Mesenchymal stem cell (in vitro differentiated cells and primary cell): Measurements from ENCODE around the gene SYCP1. TPM values are rescaled to one million over a fixed set of nuclear protein-coding genes. Genes with fewer than 3 reads are reported as not detected.

Experiments used
- DNase-seq: peaks from one replicate; pipeline ENCODE4 v3.0.0-alpha.2; 2013
- H2AFZ ChIP-seq: one replicate; pipeline ENCODE4 v1.6.1; 2013; ENCODE audit warnings: low read depth, mild to moderate bottlenecking, control low read depth, inconsistent platforms, low read length, moderate library complexity
- H2AK5ac ChIP-seq: 2 replicates; pipeline ENCODE4 v1.6.1; 2013; ENCODE audit warnings: low read length, moderate library complexity, mild to moderate bottlenecking, inconsistent platforms; ENCODE audit not compliant: severe bottlenecking
- H2BK120ac ChIP-seq: one replicate; pipeline ENCODE4 v1.6.1; 2013; ENCODE audit warnings: low read depth, mild to moderate bottlenecking, inconsistent platforms, low read length, moderate library complexity
- H2BK12ac ChIP-seq, 2 experiments: one replicate each; pipeline ENCODE4 v1.6.1; 2013; ENCODE audit warnings: inconsistent platforms in 2 of 2, low read length in 2 of 2, mild to moderate bottlenecking in 2 of 2, moderate library complexity in 2 of 2, control low read depth in 1 of 2
- H2BK15ac ChIP-seq: one replicate; pipeline ENCODE4 v1.6.1; 2013; ENCODE audit warnings: mild to moderate bottlenecking, low read depth, inconsistent platforms; ENCODE audit not compliant: poor library complexity, severe bottlenecking
- H2BK5ac ChIP-seq: 2 replicates; pipeline ENCODE4 v1.6.1; 2013; ENCODE audit warnings: low read depth, mild to moderate bottlenecking, low read length, control low read depth, inconsistent platforms; ENCODE audit not compliant: poor library complexity, severe bottlenecking
- H3K14ac ChIP-seq, 2 experiments: one replicate each; pipeline ENCODE4 v1.6.1; 2013; ENCODE audit warnings: inconsistent platforms in 2 of 2, low read length in 2 of 2, control low read depth in 1 of 2, mild to moderate bottlenecking in 1 of 2, moderate library complexity in 1 of 2
- H3K18ac ChIP-seq, 2 experiments: one replicate each; pipeline ENCODE4 v1.6.1; 2013; ENCODE audit warnings: inconsistent platforms in 2 of 2, low read length in 2 of 2, control low read depth in 1 of 2, low read depth in 1 of 2, mild to moderate bottlenecking in 1 of 2
- H3K23ac ChIP-seq, 2 experiments: one replicate each; pipeline ENCODE4 v1.6.1; 2013; ENCODE audit warnings: inconsistent platforms in 2 of 2, low read length in 2 of 2, mild to moderate bottlenecking in 2 of 2, moderate library complexity in 2 of 2, control low read depth in 1 of 2
- H3K27ac ChIP-seq: 2 replicates; pipeline ENCODE4 v1.5.1; 2013; ENCODE audit warnings: mild to moderate bottlenecking, moderate library complexity, low read length, control low read depth, inconsistent platforms; ENCODE audit not compliant: poor library complexity, severe bottlenecking
- H3K27me3 ChIP-seq, 2 experiments: 2 replicates each; pipeline versions ENCODE4 v1.6.1 to v1.7.0; 2013; ENCODE audit warnings: low read length in 2 of 2, mild to moderate bottlenecking in 2 of 2, moderate library complexity in 2 of 2, control low read depth in 1 of 2, inconsistent platforms in 1 of 2; ENCODE audit not compliant: control insufficient read depth in 1 of 2, insufficient read depth in 1 of 2
- H3K36me3 ChIP-seq, 2 experiments: 2 replicates each; pipeline versions ENCODE4 v1.6.1 to v1.7.0; 2013; ENCODE audit warnings: low read length in 2 of 2, control low read depth in 1 of 2, inconsistent platforms in 1 of 2, low read depth in 1 of 2, mild to moderate bottlenecking in 1 of 2; ENCODE audit not compliant: insufficient read depth in 2 of 2, control insufficient read depth in 1 of 2
- H3K4ac ChIP-seq, 2 experiments: one replicate each; pipeline ENCODE4 v1.6.1; 2013; ENCODE audit warnings: inconsistent platforms in 2 of 2, low read length in 2 of 2, mild to moderate bottlenecking in 2 of 2, moderate library complexity in 2 of 2, control low read depth in 1 of 2, low read depth in 1 of 2
- H3K4me1 ChIP-seq: 2 replicates; pipeline ENCODE4 v1.6.1; 2013; ENCODE audit warnings: low read depth, low read length, control low read depth; ENCODE audit not compliant: control insufficient read depth, insufficient read depth
- H3K4me2 ChIP-seq: 2 replicates; pipeline ENCODE4 v1.6.1; 2013; ENCODE audit warnings: low read length, mild to moderate bottlenecking, inconsistent platforms; ENCODE audit not compliant: poor library complexity, severe bottlenecking
- H3K4me3 ChIP-seq, 2 experiments: 2 replicates each; pipeline versions ENCODE4 v1.5.1 to v1.7.0; 2013; ENCODE audit warnings: low read length in 2 of 2, mild to moderate bottlenecking in 2 of 2, control low read depth in 1 of 2, low read depth in 1 of 2; ENCODE audit not compliant: insufficient read depth in 1 of 2
- H3K79me1 ChIP-seq: replicated peaks from 2 replicates; pipeline ENCODE4 v1.6.1; 2013; ENCODE audit warnings: mild to moderate bottlenecking, control low read depth, low read length, inconsistent platforms; ENCODE audit not compliant: poor library complexity, severe bottlenecking
- H3K9ac ChIP-seq: 2 replicates; pipeline ENCODE4 v1.7.0; 2013; ENCODE audit warnings: mild to moderate bottlenecking, low read length, moderate library complexity
- H3K9me3 ChIP-seq: 2 replicates; pipeline ENCODE4 v1.7.0; 2013; ENCODE audit warnings: mild to moderate bottlenecking, low read length; ENCODE audit not compliant: control insufficient read depth
- H4K8ac ChIP-seq: one replicate; pipeline ENCODE4 v1.6.1; 2013; ENCODE audit warnings: inconsistent platforms, mild to moderate bottlenecking, low read length, moderate library complexity
- H4K91ac ChIP-seq: one replicate; pipeline ENCODE4 v1.6.1; 2013; ENCODE audit warnings: mild to moderate bottlenecking, low read length, inconsistent platforms
- whole genome bisulfite sequencing: methylation state at CpG from one replicate; pipeline ENCODE4 v1.1.7; 2013; ENCODE audit warnings: mixed read lengths; 5-methylcytosine and 5-hydroxymethylcytosine counted together
- polyA plus RNA-seq, 2 experiments: library from polyadenylated mRNA; stranded (reverse); fragments of 200-250 nt; gene quantifications; one replicate each; pipeline ENCODE4 v1.2.3, GENCODE V29; 2013

The SYCP1 gene, protein sequence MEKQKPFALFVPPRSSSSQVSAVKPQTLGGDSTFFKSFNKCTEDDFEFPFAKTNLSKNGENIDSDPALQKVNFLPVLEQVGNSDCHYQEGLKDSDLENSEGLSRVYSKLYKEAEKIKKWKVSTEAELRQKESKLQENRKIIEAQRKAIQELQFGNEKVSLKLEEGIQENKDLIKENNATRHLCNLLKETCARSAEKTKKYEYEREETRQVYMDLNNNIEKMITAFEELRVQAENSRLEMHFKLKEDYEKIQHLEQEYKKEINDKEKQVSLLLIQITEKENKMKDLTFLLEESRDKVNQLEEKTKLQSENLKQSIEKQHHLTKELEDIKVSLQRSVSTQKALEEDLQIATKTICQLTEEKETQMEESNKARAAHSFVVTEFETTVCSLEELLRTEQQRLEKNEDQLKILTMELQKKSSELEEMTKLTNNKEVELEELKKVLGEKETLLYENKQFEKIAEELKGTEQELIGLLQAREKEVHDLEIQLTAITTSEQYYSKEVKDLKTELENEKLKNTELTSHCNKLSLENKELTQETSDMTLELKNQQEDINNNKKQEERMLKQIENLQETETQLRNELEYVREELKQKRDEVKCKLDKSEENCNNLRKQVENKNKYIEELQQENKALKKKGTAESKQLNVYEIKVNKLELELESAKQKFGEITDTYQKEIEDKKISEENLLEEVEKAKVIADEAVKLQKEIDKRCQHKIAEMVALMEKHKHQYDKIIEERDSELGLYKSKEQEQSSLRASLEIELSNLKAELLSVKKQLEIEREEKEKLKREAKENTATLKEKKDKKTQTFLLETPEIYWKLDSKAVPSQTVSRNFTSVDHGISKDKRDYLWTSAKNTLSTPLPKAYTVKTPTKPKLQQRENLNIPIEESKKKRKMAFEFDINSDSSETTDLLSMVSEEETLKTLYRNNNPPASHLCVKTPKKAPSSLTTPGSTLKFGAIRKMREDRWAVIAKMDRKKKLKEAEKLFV
- polyA plus RNA-seq (2013, experiment 1 of 2), result 0.01 TPM
- polyA plus RNA-seq (2013, experiment 2 of 2), result not detected

DNA sequence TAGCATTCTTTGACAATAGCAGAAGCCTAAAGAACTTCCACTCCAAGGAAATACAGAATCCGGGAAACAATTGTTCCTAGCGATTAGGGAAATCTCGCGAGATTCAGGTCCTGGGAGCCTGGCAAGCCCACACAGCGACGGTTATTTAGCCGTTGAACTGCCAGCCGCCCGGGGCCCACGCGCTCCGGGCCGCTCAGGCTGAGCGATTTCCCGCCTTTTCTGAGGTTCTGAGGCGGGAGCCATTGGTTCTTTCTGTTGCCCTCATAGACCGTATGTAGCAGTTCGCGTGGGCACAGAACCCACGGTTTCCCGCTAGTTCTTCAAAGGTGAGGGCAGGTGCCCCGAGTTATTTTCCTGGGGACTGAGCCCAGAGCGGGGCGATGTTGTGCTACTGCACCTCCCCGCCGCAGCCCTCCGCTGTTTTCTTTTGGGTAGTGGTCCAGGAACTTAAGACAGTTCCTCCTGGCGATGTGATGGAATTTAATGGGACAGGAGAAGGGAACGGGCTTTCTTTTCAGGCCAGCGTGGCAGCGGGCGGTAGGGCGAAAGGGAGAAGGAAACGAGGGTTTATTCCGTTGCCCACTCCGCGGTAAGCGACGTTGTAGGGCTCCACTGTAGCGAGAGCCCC is at the start of gene SYCP1:
TSS of gene SYCP1 (plus strand) at position 171 of the 628 bp plus-strand sequence. CDS start 602 bp downstream, outside the sequence.
- no peak within 1 kb of the TSS for H2BK5ac ChIP-seq
- no peak within 1 kb of the TSS for H3K18ac ChIP-seq
- no peaks in the 10 kb centered on the region for H3K36me3 ChIP-seq
- DNase-seq, result no peak
- H3K9ac ChIP-seq, result no peak within 1 kb of the TSS
- no peak within 1 kb of the TSS for H4K91ac ChIP-seq
- no peak within 1 kb of the TSS for H3K27ac ChIP-seq
- H2AFZ ChIP-seq, result no peak within 1 kb of the TSS
- no peak within 1 kb of the TSS for H2AK5ac ChIP-seq
- WGBS, result 95% methylated on average over 37 of the region's 40 CpGs
- no peak within 1 kb of the TSS for H2BK12ac ChIP-seq
- H4K8ac ChIP-seq, result no peak within 1 kb of the TSS
- no peak within 1 kb of the TSS for H3K4me2 ChIP-seq
- no peaks in the 10 kb centered on the region for H3K4me1 ChIP-seq
- H3K27me3 ChIP-seq, result peaks cover 0 to 28% of the 10 kb centered on the region in 2 experiments
- H2BK120ac ChIP-seq, result no peak within 1 kb of the TSS
- H3K9me3 ChIP-seq, result no peaks in the 10 kb centered on the region
- no peaks in the 10 kb centered on the region for H3K79me1 ChIP-seq
- no peak within 1 kb of the TSS for H3K14ac ChIP-seq
- H3K4me3 ChIP-seq, result peak within 1 kb of the TSS in 1 of 2 experiments; percentile 68
- no peak within 1 kb of the TSS for H3K4ac ChIP-seq
- H2BK15ac ChIP-seq, result no peak within 1 kb of the TSS
- peak within 1 kb of the TSS in 1 of 2 experiments; percentile 42 for H3K23ac ChIP-seq

DNA sequence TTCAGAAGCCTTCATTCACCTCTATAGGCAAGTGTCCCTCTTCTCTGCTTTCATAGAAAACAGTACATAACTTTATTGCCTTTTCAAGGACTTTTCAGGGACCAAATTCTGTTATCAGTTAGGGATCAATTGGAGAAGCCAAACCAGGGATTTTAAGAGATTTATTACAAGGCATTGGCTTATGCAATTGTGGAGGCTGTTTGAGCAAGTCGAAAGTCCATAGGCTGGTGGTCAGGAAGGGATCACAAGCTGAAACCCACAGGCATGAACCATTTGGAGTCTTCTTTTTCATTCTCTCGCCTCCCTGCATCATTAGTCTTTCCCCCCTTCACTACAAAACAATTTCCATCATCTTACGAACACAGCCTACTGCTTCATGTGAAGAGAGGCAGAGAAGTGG is 34.8 kb upstream of the SYCP1 start:
- no peaks in the 10 kb centered on the region for H3K4me1 ChIP-seq
- H4K8ac ChIP-seq, result no peak overlapping the region
- H2BK15ac ChIP-seq, result no peak overlapping the region
- H3K27ac ChIP-seq, result no peak overlapping the region
- H3K14ac ChIP-seq, result no peak overlapping the region
- H2BK120ac ChIP-seq, result no peak overlapping the region
- H2AFZ ChIP-seq, result no peak overlapping the region
- no peak overlapping the region for H2AK5ac ChIP-seq
- H4K91ac ChIP-seq, result no peak overlapping the region
- 56% methylated on average over 1 of the region's 3 CpGs for WGBS
- H3K79me1 ChIP-seq, result no peaks in the 10 kb centered on the region
- H3K9ac ChIP-seq, result no peak overlapping the region
- no peak overlapping the region for H2BK5ac ChIP-seq
- H3K36me3 ChIP-seq, result no peaks in the 10 kb centered on the region
- H3K27me3 ChIP-seq, result no peaks in the 10 kb centered on the region
- no peak overlapping the region for H2BK12ac ChIP-seq
- H3K4ac ChIP-seq, result no peak overlapping the region
- no peak overlapping the region for H3K18ac ChIP-seq
- no peak for DNase-seq
- no peak overlapping the region for H3K23ac ChIP-seq
- peaks cover 19% of the 10 kb centered on the region for H3K9me3 ChIP-seq
- H3K4me2 ChIP-seq, result no peak overlapping the region
- no peak overlapping the region for H3K4me3 ChIP-seq

DNA sequence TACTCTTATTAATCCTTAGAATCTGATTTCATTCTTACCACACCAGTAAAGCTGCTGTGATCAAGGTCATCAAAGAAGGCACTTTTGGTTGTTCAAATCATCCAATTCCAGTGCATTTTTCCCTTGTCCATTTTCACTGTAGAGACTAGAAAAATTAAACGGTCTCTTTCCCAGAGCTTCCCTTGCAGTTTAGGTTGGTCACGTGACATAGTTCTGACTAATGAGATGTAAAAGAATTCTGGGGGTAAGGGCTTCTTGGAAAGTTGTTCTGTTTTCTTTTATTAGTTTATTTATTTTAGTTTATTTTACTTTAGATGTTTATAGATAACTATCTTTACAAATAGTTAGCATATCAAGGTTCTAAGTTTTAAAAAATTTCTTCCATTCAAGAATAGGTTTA is 34.3 kb upstream of the SYCP1 start:
- Histone ChIP-seq H3K4me3 (no peak overlapping the region), H3K4ac (no peak overlapping the region), H3K4me2 (no peak overlapping the region), H2BK5ac (no peak overlapping the region), H3K9ac (no peak overlapping the region), H2BK15ac (no peak overlapping the region), H3K36me3 (no peaks in the 10 kb centered on the region), H3K23ac (no peak overlapping the region), H2BK12ac (no peak overlapping the region), H4K8ac (no peak overlapping the region), H3K79me1 (no peaks in the 10 kb centered on the region), H2AK5ac (no peak overlapping the region), H2AFZ (no peak overlapping the region), H3K18ac (no peak overlapping the region), H3K4me1 (no peaks in the 10 kb centered on the region), H4K91ac (no peak overlapping the region), H3K9me3 (peaks cover 19% of the 10 kb centered on the region), H3K27me3 (no peaks in the 10 kb centered on the region), H3K27ac (no peak overlapping the region), H3K14ac (no peak overlapping the region), H2BK120ac (no peak overlapping the region)
- 89% methylated on average over 2 of the region's 2 CpGs for WGBS
- DNase-seq, result no peak
